Endothelial cell of umbilical vein (primary cell): ENCODE measurements around the gene PIP4K2C. TPM values are rescaled to one million over a fixed set of nuclear protein-coding genes. Genes with fewer than 3 reads are reported as not detected.

Experiments used
- BruUV-seq: library from RNA; stranded (reverse); fragments of 400-500 nt; replicated peaks from 2 replicates; lab custom pipeline; 2021; lab: Mats Ljungman, UMichigan
- CTCF ChIA-PET: fragments of 300-600, 350-600 bp; sonication (Branson Sonifier 250); formaldehyde crosslinking; loops from one replicate; lab custom pipeline; 2021; ENCODE audit warnings: antibody characterized with exemption, inconsistent platforms; lab: Charles Lee
- POLR2A ChIA-PET: fragments of 300-600, 350-600 bp; sonication (Branson Sonifier 250); formaldehyde crosslinking; loops from one replicate; lab custom pipeline; 2021; ENCODE audit warnings: antibody characterized with exemption, inconsistent platforms; lab: Charles Lee
- DNase-seq: peaks from one replicate; pipeline ENCODE4 v3.0.0-alpha.2; 2011; ENCODE audit warnings: low read depth, low spot score
- FAIRE-seq: peaks from 2 replicates; lab custom pipeline; 2011; peaks lifted over from hg19 to GRCh38; lab: Jason Lieb, UNC
- H2AFZ ChIP-seq: 2 replicates; pipeline ENCODE4 v1.6.0; 2012; ENCODE audit warnings: low read depth, low read length, control low read depth, inconsistent platforms
- H3K27ac ChIP-seq: 2 replicates; pipeline ENCODE4 v1.5.1; 2011; ENCODE audit warnings: low read depth, mild to moderate bottlenecking, control low read depth, low read length, moderate library complexity; ENCODE audit not compliant: insufficient read depth
- H3K27me3 ChIP-seq, 2 experiments: 2 replicates each; pipeline versions ENCODE4 v1.6.0 to v1.6.1; 2011; ENCODE audit warnings: low read length in 2 of 2, mixed read lengths in 1 of 2; ENCODE audit not compliant: control insufficient read depth in 2 of 2, insufficient read depth in 2 of 2
- H3K36me3 ChIP-seq, 2 experiments: 2 replicates in 1 of 2; 3 replicates in 1 of 2; pipeline ENCODE4 v1.5.1; 2011; ENCODE audit warnings: low read length in 2 of 2, mild to moderate bottlenecking in 1 of 2, moderate library complexity in 1 of 2; ENCODE audit not compliant: control insufficient read depth in 2 of 2, insufficient read depth in 2 of 2; ENCODE audit errors: extremely low read depth in 1 of 2
- H3K4me1 ChIP-seq: 3 replicates; pipeline ENCODE4 v1.5.1; 2011; ENCODE audit warnings: mild to moderate bottlenecking, low read length; ENCODE audit not compliant: control insufficient read depth, insufficient read depth; ENCODE audit errors: extremely low read depth
- H3K4me2 ChIP-seq: 2 replicates; pipeline ENCODE4 v1.6.1; 2011; ENCODE audit warnings: low read length, control low read depth, mixed read lengths; ENCODE audit not compliant: insufficient read depth
- H3K4me3 ChIP-seq, 3 experiments: fragments of 200-600 bp in 1 of 3; sonication (generic), shearing (Covaris generic) in 1 of 3; replicated peaks in 1 of 3; 2 replicates each; pipeline ENCODE4 v1.5.1; 2011 to 2016; ENCODE audit warnings: control low read depth in 3 of 3, low read length in 3 of 3, mild to moderate bottlenecking in 2 of 3, inconsistent platforms in 1 of 3, low read depth in 1 of 3, moderate library complexity in 1 of 3; ENCODE audit not compliant: insufficient read depth in 1 of 3
- H3K79me2 ChIP-seq: 2 replicates; pipeline ENCODE4 v1.6.0; 2012; ENCODE audit warnings: low read length, inconsistent platforms; ENCODE audit not compliant: control insufficient read depth, insufficient read depth
- H3K9ac ChIP-seq: replicated peaks from 2 replicates; pipeline ENCODE3; 2011; ENCODE audit warnings: low read length, control low read depth; ENCODE audit not compliant: insufficient read depth; ENCODE audit errors: extremely low read depth
- H3K9me1 ChIP-seq: replicated peaks from 3 replicates; pipeline ENCODE4 v1.6.0; 2011; ENCODE audit warnings: mild to moderate bottlenecking, low read length; ENCODE audit not compliant: control insufficient read depth, insufficient read depth; ENCODE audit errors: extremely low read depth
- H3K9me3 ChIP-seq: replicated peaks from 2 replicates; pipeline ENCODE4 v1.5.1; 2012; ENCODE audit warnings: low read length, inconsistent platforms; ENCODE audit not compliant: control insufficient read depth, insufficient read depth
- H4K20me1 ChIP-seq: replicated peaks from 2 replicates; pipeline ENCODE3; 2011; ENCODE audit warnings: mild to moderate bottlenecking, low read length; ENCODE audit not compliant: control insufficient read depth, insufficient read depth; ENCODE audit errors: extremely low read depth
- CTCF ChIP-seq, 2 donors: IDR thresholded peaks; 1 replicate in 1 of 2; 2 replicates in 1 of 2; pipeline ENCODE4 v1.5.1; 2011; ENCODE audit warnings: low read length in 2 of 2, mild to moderate bottlenecking in 2 of 2, moderate library complexity in 2 of 2, control low read depth in 1 of 2, inconsistent platforms in 1 of 2, low read depth in 1 of 2; ENCODE audit not compliant: insufficient read depth in 1 of 2; ENCODE audit errors: extremely low read depth in 1 of 2
- EZH2 ChIP-seq: IDR thresholded peaks from 2 replicates; pipeline ENCODE4 v1.6.1; 2012; ENCODE audit warnings: borderline replicate concordance, low read depth, mild to moderate bottlenecking, moderate library complexity, low read length, inconsistent platforms; ENCODE audit not compliant: severe bottlenecking
- FOS ChIP-seq: IDR thresholded peaks from 2 replicates; pipeline ENCODE4 v1.6.1; 2011; ENCODE audit warnings: mild to moderate bottlenecking, low read length, moderate library complexity, borderline replicate concordance; ENCODE audit not compliant: insufficient read depth
- GATA2 ChIP-seq: IDR thresholded peaks from 2 replicates; pipeline ENCODE4 v1.7.0; 2011; ENCODE audit warnings: low read depth, mild to moderate bottlenecking, moderate library complexity, mixed read lengths, low read length; ENCODE audit not compliant: insufficient read length, insufficient read depth
- JUN ChIP-seq: IDR thresholded peaks from 2 replicates; pipeline ENCODE4 v1.6.1; 2011; ENCODE audit warnings: borderline replicate concordance, low read depth; ENCODE audit not compliant: insufficient read length, insufficient read depth
- MAX ChIP-seq: IDR thresholded peaks from 2 replicates; pipeline ENCODE4 v1.6.1; 2011; ENCODE audit not compliant: insufficient read depth, insufficient read length
- MYC ChIP-seq: IDR thresholded peaks from one replicate; pipeline ENCODE4 v1.6.1; 2011; ENCODE audit warnings: mild to moderate bottlenecking, low read depth, low read length
- POLR2A ChIP-seq: IDR thresholded peaks from 2 replicates; pipeline ENCODE4 v1.6.1; 2012; ENCODE audit warnings: low read depth, mild to moderate bottlenecking, control low read depth, low read length
- POLR2AphosphoS5 ChIP-seq: IDR thresholded peaks from 2 replicates; pipeline ENCODE4 v1.6.1; 2012; ENCODE audit warnings: low read depth, mild to moderate bottlenecking, control low read depth, low read length, moderate library complexity; ENCODE audit not compliant: insufficient read depth
- dilution Hi-C: fragments of 300-500 bp; cut with MboI; formaldehyde crosslinking; loops from one replicate; pipeline ENCODE4 v1.15.0; 2019; ENCODE audit warnings: low sequenced_read_pairs; ENCODE audit not compliant: extremely low pct_ligation_motif_present
- intact Hi-C: fragments of 100-400 bp; cut with micrococcal nuclease; formaldehyde crosslinking; loops from one replicate; pipeline ENCODE4 v1.10.0; 2022
- polyA plus RNA-seq, 4 experiments: library from polyadenylated mRNA; depleted of rRNA in 3 of 4; stranded (reverse) in 3 of 4; unstranded in 1 of 4; fragments of >200 nt; gene quantifications; 2 replicates each; pipeline versions ENCODE4 v1.2.1 to v1.2.3, GENCODE V29; 2011 to 2012; ENCODE audit warnings: missing spikeins in 1 of 4
- total RNA-seq: library from RNA; stranded (reverse); gene quantifications from 2 replicates; pipeline ENCODE4 v1.2.3, GENCODE V29; 2021

Gene PIP4K2C
- total and polyA plus RNA-seq, 2 donors (not counting 3 experiments of a cell fraction or from before 2014, with no cell fraction given) = 10.5 to 11.5 TPM

- CTCF ChIA-PET = interaction anchor here (1.5 to 6.8 kb wide), 3 partner anchors 14 to 23 kb away, joined by 4 to 44 read pairs (median 8); no protein-coding TSS in a partner anchor
- Histone ChIP-seq H3K9me3 (no peaks in the 10 kb centered on the region), H3K27ac (no peak overlapping the region), H3K9ac (no peak overlapping the region), H3K36me3 (peaks cover 0 to 1% of the 10 kb centered on the region in 2 experiments), H2AFZ (no peak overlapping the region), H3K79me2 (no peaks in the 10 kb centered on the region), H3K4me1 (peaks cover 9% of the 10 kb centered on the region), H3K9me1 (no peaks in the 10 kb centered on the region), H3K4me2 (no peak overlapping the region), H3K27me3 (peaks cover 0 to 6% of the 10 kb centered on the region in 2 experiments), H3K4me3 (no peak overlapping the region), H4K20me1 (no peaks in the 10 kb centered on the region)
- FAIRE-seq = no peak
- TF ChIP-seq JUN (no peak), CTCF (IDR thresholded peaks at IDR 0.05; ENCODE audit: extremely low read depth in 1 of 2, insufficient read depth in 1 of 2, low read depth in 1 of 2, low read length in 2 of 2) (no peak), FOS (no peak), POLR2A (no peak), MAX (no peak), EZH2 (no peak), POLR2AphosphoS5 (no peak), GATA2 (no peak), MYC (no peak)
- POLR2A ChIA-PET = interaction anchor here (0.5 kb wide), 1 partner anchor 22 kb away, joined by 4 read pairs; no protein-coding TSS in a partner anchor
- intact Hi-C loops (no loop called here), dilution Hi-C loops (no loop called here)
- BruUV-seq = no TSS peak
- no peak for DNase-seq
Observed at GRCh38 chr12:57606399-57606798, 15.4 kb downstream of the PIP4K2C start.
